RKO (cell line): ENCODE results near the gene EGFL7.
"Not testable (repeated sequence)": the region's sequence is repeated elsewhere in the genome, so short reads cannot be mapped to it uniquely, and the experiment has no call there.

Source experiments
- DNase-seq: peaks from one replicate; pipeline ENCODE4 v3.0.0-alpha.2; 2016; ENCODE audit warnings: low spot score

EGFL7 gene

DNA sequence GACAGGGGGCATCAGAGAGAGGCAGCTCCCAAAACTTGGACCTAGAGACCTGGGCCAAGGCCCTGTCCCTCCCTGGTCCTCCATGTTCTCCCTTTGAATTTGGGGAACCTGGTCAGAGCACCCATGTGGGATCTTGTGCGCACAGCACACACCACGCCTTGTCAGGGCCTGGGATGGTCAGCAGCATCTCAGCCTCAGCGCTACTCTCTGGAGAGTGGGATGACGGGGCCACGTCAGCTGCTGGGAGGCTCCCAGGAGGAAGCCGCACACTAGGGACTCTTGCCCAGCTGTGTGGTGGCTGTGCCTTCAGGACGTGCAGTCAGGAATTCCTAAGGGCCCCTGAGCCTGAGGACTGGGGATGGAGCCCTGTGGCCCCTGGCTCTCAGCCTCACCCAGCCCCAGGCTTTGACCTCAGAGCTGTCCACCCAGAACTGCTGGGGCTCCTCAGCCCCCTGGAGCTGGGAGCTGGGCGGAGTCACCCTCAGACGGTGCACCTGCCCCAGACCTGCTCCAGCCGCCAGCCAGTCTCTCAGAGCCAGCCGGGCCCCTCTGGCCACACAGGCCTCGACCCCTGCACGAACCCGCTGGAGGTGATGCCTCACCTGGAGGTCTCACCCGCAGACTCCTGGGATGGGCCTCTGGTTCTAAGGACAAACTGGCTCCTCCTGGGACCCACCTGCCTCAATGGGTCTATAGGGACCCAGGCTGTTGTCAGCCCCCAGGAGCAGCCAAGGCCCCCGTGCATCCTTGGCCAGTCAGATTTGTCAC lies 38.3 kb upstream of the EGFL7 start:
- no peak for DNase-seq

- DNase-seq, result no peak
Measured at GRCh38 chr9:136625101-136626065, 37.3 kb upstream of the EGFL7 start.

DNA sequence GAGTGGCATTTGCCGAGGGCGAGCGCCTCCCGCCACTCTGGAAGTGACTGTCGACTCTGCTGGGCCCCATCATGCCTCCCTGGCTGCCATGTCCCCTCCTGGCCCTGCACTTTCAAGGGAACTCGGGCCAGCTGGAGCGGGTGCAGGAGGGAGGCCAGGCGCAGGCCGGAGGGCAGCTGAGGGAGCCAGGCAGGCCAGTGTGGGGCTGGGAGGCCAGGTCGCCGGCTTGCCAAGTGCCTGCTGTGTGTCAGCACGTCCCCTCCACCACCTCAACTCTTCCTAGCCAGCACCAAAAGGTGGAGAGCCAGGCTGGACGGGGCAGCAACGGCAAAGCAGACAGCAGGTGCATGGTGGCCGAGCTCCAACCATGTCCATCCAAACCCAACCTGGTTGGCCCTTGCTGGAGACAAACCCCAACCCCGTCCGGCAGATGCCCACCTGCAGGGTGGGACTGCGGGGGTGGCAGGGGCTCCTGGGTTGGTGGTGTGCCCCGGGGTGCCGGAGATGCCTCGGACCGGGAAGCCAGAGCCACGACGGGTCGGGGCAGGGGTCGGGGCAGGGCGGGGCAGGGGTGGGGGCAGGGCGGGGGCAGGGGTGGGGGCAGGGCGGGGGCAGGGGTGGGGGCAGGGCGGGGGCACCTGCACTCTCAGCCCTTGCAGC lies 36.5 kb upstream of the EGFL7 start:
- DNase-seq, result no peak

GRCh38 chr9:136626740-136627642 lies 35.7 kb upstream of the EGFL7 start:
- DNase-seq, result no peak

- no peak for DNase-seq
Measured at GRCh38 chr9:136627703-136628102, 35.0 kb upstream of the EGFL7 start.

- DNase-seq, result no peak
Measured at GRCh38 chr9:136628268-136628667, 34.4 kb upstream of the EGFL7 start.

GRCh38 chr9:136629001-136629878 lies 33.5 kb upstream of the EGFL7 start:
- no peak for DNase-seq

DNA sequence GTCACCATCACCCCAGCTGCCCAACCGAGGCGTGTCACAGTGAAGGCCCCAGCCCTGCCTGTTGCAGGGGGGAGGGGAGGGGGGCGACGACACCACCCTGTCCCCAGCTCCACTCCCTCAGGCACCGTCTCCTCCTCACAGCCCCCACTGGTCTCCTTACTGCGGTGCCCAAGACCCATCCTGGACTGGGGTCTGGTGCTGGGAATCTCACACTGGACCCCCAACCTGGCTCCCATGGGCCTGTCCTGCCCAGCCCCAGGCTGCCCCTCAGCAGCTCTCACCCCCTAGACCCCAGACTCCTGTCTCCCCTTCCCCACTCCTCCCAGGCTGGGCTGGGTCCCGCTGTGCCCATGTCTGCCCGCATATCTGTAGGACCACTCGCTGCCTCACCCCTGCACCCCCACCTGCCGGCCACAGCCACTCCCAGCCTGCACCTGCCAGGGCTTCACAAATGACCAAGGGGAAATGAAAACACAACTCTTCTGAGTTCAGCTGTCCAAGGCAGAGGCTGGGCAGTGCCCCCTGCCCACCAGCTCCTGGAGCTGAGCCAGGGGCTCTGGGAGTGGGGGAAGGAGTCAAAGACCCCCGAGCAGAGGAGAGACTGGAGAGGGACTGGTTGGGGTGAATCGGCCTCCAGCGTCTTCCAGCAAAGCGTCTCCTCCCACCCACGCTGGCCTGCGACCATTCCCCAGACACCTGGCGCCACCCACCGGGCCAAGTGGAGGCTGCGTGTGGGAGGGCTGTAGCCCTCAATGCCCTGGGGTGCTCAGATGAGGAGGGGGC lies 32.6 kb upstream of the EGFL7 start:
- peak; percentile 45 for DNase-seq

DNA sequence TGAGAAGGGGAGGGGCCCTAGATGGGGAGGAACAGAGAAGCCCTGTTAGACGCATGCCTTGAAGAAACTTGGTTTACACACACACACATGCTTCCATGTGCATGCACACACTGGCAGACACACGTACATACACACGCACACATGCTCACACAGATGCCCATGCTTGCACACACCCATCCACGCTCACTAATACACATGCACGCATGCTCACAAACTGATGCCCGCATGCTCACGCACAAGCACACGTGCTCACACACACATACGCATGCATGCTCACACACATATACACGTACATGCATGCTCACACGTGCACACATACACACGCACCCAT lies 32.1 kb upstream of the EGFL7 start:
- no peak for DNase-seq

DNA sequence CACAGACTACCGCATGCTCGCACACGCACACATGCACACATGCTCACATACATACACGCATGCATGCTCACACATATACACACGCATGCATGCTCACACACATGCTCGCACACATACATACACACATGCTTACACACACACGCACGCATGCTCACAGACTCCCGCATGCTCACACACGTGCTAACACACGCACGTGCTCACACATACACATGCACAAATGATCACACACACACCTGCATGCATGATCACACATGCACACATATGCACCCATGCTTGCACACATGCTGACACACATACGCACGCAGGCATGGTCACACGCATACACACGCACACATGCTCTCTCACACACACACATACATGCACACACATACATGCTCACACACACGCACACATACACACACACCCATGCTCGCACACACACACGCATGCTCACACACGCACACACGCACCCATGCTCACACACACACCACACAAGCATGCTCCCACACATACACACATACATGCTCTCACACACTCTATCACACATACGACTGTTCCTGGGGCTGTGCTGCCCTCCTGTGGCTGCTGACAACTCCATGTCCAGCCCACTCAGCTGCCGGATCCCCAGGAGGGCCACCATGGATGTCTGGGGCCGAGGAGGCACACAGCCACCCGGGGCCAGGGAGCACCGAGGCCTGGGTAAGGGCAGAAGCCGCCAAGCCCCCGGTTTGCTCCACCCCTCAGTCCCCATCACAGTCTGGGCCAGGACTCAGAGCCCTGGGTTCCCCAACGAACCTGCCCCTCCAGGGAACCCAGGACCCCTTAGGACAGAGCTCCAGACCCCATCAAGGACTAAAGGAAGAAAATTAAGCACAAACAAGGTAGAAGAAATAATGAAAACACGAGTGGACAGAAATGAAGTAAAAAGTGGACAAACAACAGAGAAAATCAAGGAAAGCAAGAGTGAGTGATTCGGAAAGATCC lies 31.4 kb upstream of the EGFL7 start:
- DNase-seq, result peak; percentile 82

DNA sequence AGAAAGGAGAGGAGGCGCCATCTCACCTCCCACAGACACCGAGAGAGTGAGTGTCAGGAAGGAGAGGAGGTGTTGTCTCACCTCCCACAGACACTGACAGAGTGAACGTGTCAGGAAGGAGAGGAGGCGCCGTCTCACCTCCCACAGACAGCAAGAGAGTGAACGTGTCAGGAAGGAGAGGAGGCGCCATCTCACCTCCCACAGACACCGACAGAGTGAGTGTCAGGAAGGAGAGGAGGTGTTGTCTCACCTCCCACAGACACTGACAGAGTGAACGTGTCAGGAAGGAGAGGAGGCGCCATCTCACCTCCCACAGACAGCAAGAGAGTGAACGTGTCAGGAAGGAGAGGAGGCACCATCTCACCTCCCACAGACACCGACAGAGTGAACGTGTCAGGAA lies 30.6 kb upstream of the EGFL7 start:
- not testable (repeated sequence) for DNase-seq

DNA sequence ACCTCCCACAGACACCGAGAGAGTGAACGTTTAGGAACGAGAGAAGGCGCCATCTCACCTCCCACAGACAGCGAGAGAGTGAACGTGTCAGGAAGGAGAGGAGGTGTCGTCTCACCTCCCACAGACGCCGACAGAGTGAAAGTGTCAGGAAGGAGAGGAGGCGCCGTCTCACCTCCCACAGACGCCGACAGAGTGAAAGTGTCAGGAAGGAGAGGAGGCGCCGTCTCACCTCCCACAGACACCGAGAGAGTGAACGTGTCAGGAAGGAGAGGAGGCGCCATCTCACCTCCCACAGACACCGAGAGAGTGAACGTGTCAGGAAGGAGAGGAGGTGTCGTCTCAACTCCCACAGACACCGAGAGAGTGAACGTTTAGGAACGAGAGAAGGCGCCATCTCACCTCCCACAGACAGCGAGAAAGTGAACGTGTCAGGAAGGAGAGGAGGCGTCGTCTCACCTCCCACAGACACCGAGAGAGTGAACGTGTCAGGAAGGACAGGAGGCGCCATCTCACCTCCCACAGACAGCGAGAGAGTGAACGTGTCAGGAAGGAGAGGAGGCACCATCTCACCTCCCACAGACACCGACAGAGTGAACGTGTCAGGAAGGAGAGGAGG lies 30.1 kb upstream of the EGFL7 start:
- not testable (repeated sequence) for DNase-seq

GRCh38 chr9:136634904-136635303 lies 27.8 kb upstream of the EGFL7 start:
- DNase-seq, result no peak

GRCh38 chr9:136640171-136641111 lies 22.3 kb upstream of the EGFL7 start:
- DNase-seq, result no peak

- no peak for DNase-seq
Measured at GRCh38 chr9:136642439-136642921, 20.2 kb upstream of the EGFL7 start.

- DNase-seq, result no peak
Measured at GRCh38 chr9:136643596-136644342, 18.9 kb upstream of the EGFL7 start.
